A549 (cell line): ENCODE data around the gene SMIM31. TPM values are rescaled to one million over a fixed set of nuclear protein-coding genes. Genes with fewer than 3 reads are reported as not detected.

Experiments used
- ATAC-seq, 2 experiments: fragments of 200-7000 bp in 1 of 2; fragments of >200 bp in 1 of 2; cut with Nextera tagmentation in 1 of 2; cut with Tn5 transposase in 1 of 2; 3 replicates each; pipeline versions ENCODE4 v1.8.0 to v1.9.1; 2018 to 2020; ENCODE audit warnings: mild to moderate bottlenecking in 1 of 2, moderate library complexity in 1 of 2
- CTCF ChIA-PET: fragments of 300-600 bp; sonication (Branson Sonifier 250); formaldehyde crosslinking; extraction: SDS; loops from one replicate; lab custom pipeline; 2021; ENCODE audit warnings: antibody characterized with exemption, inconsistent platforms; lab: Yijun Ruan, JAX
- POLR2A ChIA-PET: fragments of 350-600 bp; formaldehyde crosslinking; extraction: SDS; loops from one replicate; lab custom pipeline; 2021; ENCODE audit warnings: antibody characterized with exemption, inconsistent platforms; lab: Yijun Ruan, JAX
- DNase-seq, 2 experiments: peaks; one replicate each; pipeline versions ENCODE4 v3.0.0 to v3.0.0-alpha.2; 2011 to 2016; ENCODE audit warnings: low read depth in 1 of 2, low spot score in 1 of 2
- FAIRE-seq: peaks from 2 replicates; lab custom pipeline; 2011; peaks lifted over from hg19 to GRCh38; lab: Jason Lieb, UNC
- H3K27ac ChIP-seq, 2 experiments: fragments of >200 bp; sonication (Bioruptor Twin); formaldehyde crosslinking; 3 replicates each; pipeline ENCODE4 v1.5.1; 2016 to 2017
- H3K4me1 ChIP-seq: fragments of >200 bp; sonication (Bioruptor Twin); formaldehyde crosslinking; 3 replicates; pipeline ENCODE4 v1.6.1; 2016
- H3K4me2 ChIP-seq: fragments of >200 bp; sonication (Bioruptor Twin); formaldehyde crosslinking; 3 replicates; pipeline ENCODE4 v1.6.1; 2016
- H3K4me3 ChIP-seq: fragments of >200 bp; sonication (Bioruptor Twin); formaldehyde crosslinking; 3 replicates; pipeline ENCODE4 v1.5.1; 2016
- H3K9me3 ChIP-seq: fragments of >200 bp; sonication (Bioruptor Twin); formaldehyde crosslinking; 3 replicates; pipeline ENCODE4 v1.6.1; 2016
- ATOH8 ChIP-seq: fragments of 250-450 bp; sonication (Bioruptor Pico); IDR thresholded peaks from 2 replicates; pipeline ENCODE4 v1.5.0; 2020; ENCODE audit warnings: low read depth, mild to moderate bottlenecking, moderate library complexity
- BCL3 ChIP-seq: fragments of >200 bp; sonication (Bioruptor Twin); formaldehyde crosslinking; IDR thresholded peaks from 3 replicates; pipeline ENCODE4 v1.6.1; 2016
- BHLHE40 ChIP-seq: IDR thresholded peaks from 2 replicates; pipeline ENCODE4 v1.6.1; 2012; ENCODE audit warnings: low read depth, low read length, inconsistent platforms
- CBX2 ChIP-seq: fragments of 200-600 bp; sonication (generic); IDR thresholded peaks from 2 replicates; pipeline ENCODE4 v1.6.1; 2016; ENCODE audit warnings: low read depth, mild to moderate bottlenecking, borderline replicate concordance
- CBX8 ChIP-seq: fragments of 200-600 bp; sonication (generic); IDR thresholded peaks from 2 replicates; pipeline ENCODE4 v1.6.1; 2016
- CHD2 ChIP-seq: fragments of 150-350 bp; IDR thresholded peaks from 2 replicates; pipeline ENCODE4 v1.6.1; 2014; ENCODE audit warnings: low read length; ENCODE audit not compliant: partially characterized antibody
- CTCF ChIP-seq: fragments of >200 bp; sonication (Bioruptor Twin); formaldehyde crosslinking; IDR thresholded peaks from 3 replicates; pipeline ENCODE4 v1.5.1; 2016
- E2F6 ChIP-seq: IDR thresholded peaks from 2 replicates; pipeline ENCODE4 v1.6.1; 2012; ENCODE audit warnings: low read depth, borderline replicate concordance
- EHF ChIP-seq: fragments of 250-450 bp; sonication (Bioruptor Pico); IDR thresholded peaks from 2 replicates; pipeline ENCODE4 v1.5.0; 2020; ENCODE audit warnings: mild to moderate bottlenecking
- EHMT2 ChIP-seq: fragments of 200-600 bp; sonication (generic); IDR thresholded peaks from 2 replicates; pipeline ENCODE4 v1.6.1; 2016; ENCODE audit warnings: antibody characterized with exemption, low read depth, mild to moderate bottlenecking, moderate library complexity
- HMGXB4 ChIP-seq: fragments of 250-450 bp; sonication (Bioruptor Pico); IDR thresholded peaks from 2 replicates; pipeline ENCODE4 v1.5.0; 2021; ENCODE audit warnings: mild to moderate bottlenecking, moderate library complexity, borderline replicate concordance
- NFE2L2 ChIP-seq: fragments of 150-350 bp; conservative IDR thresholded peaks from 2 replicates; pipeline ENCODE4 v1.6.1; 2014; ENCODE audit warnings: low read length
- NR3C1 ChIP-seq: fragments of >200 bp; sonication (Bioruptor Twin); formaldehyde crosslinking; IDR thresholded peaks from 3 replicates; pipeline ENCODE4 v1.6.1; 2017
- PHF8 ChIP-seq: fragments of 200-600 bp; sonication (generic); IDR thresholded peaks from 2 replicates; pipeline ENCODE4 v1.6.1; 2016; ENCODE audit warnings: low read depth, mild to moderate bottlenecking, antibody characterized with exemption, moderate library complexity, borderline replicate concordance
- RAD21 ChIP-seq, 2 experiments: fragments of >200 bp in 1 of 2; sonication (Bioruptor Twin) in 1 of 2; formaldehyde crosslinking in 1 of 2; IDR thresholded peaks in 1 of 2; conservative IDR thresholded peaks in 1 of 2; 2 replicates in 1 of 2; 3 replicates in 1 of 2; pipeline ENCODE4 v1.6.1; 2012 to 2018; ENCODE audit warnings: inconsistent platforms in 1 of 2
- RFX5 ChIP-seq: fragments of 450-650 bp; IDR thresholded peaks from 2 replicates; pipeline ENCODE4 v1.7.1; 2014; ENCODE audit warnings: antibody characterized with exemption, mild to moderate bottlenecking, moderate library complexity
- RNF2 ChIP-seq: fragments of 200-600 bp; sonication (generic); IDR thresholded peaks from 2 replicates; pipeline ENCODE4 v1.6.1; 2016; ENCODE audit warnings: low read depth, mild to moderate bottlenecking, antibody characterized with exemption, moderate library complexity, borderline replicate concordance
- SMC3 ChIP-seq: fragments of >200 bp; sonication (Bioruptor Twin); formaldehyde crosslinking; IDR thresholded peaks from 3 replicates; pipeline ENCODE4 v1.6.1; 2018; ENCODE audit warnings: inconsistent platforms
- SREBF2 ChIP-seq: fragments of 450-650 bp; IDR thresholded peaks from 2 replicates; pipeline ENCODE4 v1.6.1; 2014; ENCODE audit warnings: mild to moderate bottlenecking, moderate library complexity
- WGBS: methylation state at CpG from one replicate; pipeline ENCODE4 v1.1.6; 2017; ENCODE audit errors: missing lambda C conversion rate; 5-methylcytosine and 5-hydroxymethylcytosine counted together
- polyA plus RNA-seq, 4 experiments: library from polyadenylated mRNA; depleted of rRNA in 3 of 4; stranded (reverse); fragments of >200 nt; fragmentation: RNase III in 1 of 4; extraction: RNeasy Plus Mini Kit Qiagen cat#74134 plus additional on column Dnase treatment in 1 of 4; gene quantifications; 2 replicates in 3 of 4; 3 replicates in 1 of 4; pipeline ENCODE4 v1.2.3, GENCODE V29; 2011 to 2017

SMIM31 gene
- polyA plus RNA-seq, 2 of the 4 experiments (the other 2 are of a cell fraction): 0.39 TPM; not detected in 1

GRCh38 chr4:164768516-164768915 is 14.6 kb downstream of the SMIM31 start:
- H3K27ac ChIP-seq: no peak overlapping the region
- WGBS: 5% methylated on average over 5 of the region's 5 CpGs
- H3K4me1 ChIP-seq: no peaks in the 10 kb centered on the region
- ChIA-PET CTCF (interaction anchor here (0.6 to 2.0 kb wide), 9 partner anchors 9 to 1214 kb away, joined by 3 to 8 read pairs (median 5); no protein-coding TSS in a partner anchor), POLR2A (no interaction called here)
- DNase-seq (peak in 1 of 2 experiments; percentile 2), ATAC-seq (peak; percentile 53 to 56; a peak in 3 of 6 replicates), FAIRE-seq (no peak)
- TF ChIP-seq SMC3 (peak; percentile 29; the same call in 1 of the 3 replicates), CBX2 (no peak), CBX8 (no peak), HMGXB4 (CRISPR knock-in tag) (no peak), CTCF (peak; percentile 46), SREBF2 (no peak), E2F6 (no peak), NR3C1 (no peak), EHF (no peak), NFE2L2 (no peak), BHLHE40 (no peak), CHD2 (no peak), BCL3 (no peak)
- no peaks in the 10 kb centered on the region for H3K9me3 ChIP-seq
- no peak overlapping the region for H3K4me2 ChIP-seq
- H3K4me3 ChIP-seq: no peak overlapping the region

- ChIA-PET CTCF (interaction anchor here (0.8 kb wide), 1 partner anchor 69 kb away, joined by 3 read pairs; no protein-coding TSS in a partner anchor), POLR2A (no interaction called here)
- DNase-seq: no peak
- Histone ChIP-seq H3K9me3 (no peaks in the 10 kb centered on the region), H3K4me2 (no peak overlapping the region), H3K27ac (no peak overlapping the region), H3K4me3 (no peak overlapping the region), H3K4me1 (no peaks in the 10 kb centered on the region)
- WGBS: 8% methylated on average over 4 of the region's 4 CpGs
- TF ChIP-seq EHMT2 (no peak), PHF8 (no peak), HMGXB4 (CRISPR knock-in tag) (no peak), RAD21 (conservative IDR thresholded peaks at IDR 0.05 in 1 of 2, IDR thresholded peaks at IDR 0.05 in 1 of 2) (no peak), RNF2 (no peak), ATOH8 (CRISPR knock-in tag) (no peak), RFX5 (no peak)
- ATAC-seq: no peak
- no peak for FAIRE-seq
Observed at GRCh38 chr4:164770010-164770724, 16.2 kb downstream of the SMIM31 start.
